ENCODE data around the gene TMEM238. TPM values are rescaled to one million over a fixed set of nuclear protein-coding genes. Genes with fewer than 3 reads are reported as not detected.
A peak's percentile ranks its signal among the peaks of the same experiment; 100 is the strongest.

TMEM238 gene
- total and polyA plus RNA-seq, 10 of the 15 experiments (the other 5 are each of a cell fraction or from before 2014, with no cell fraction given) = 0.05 to 16.9 (median 0.58) TPM; not detected in 1

GRCh38 chr19:55419103-55419502 lies 35.0 kb upstream of the TMEM238 start:
- POLR2A ChIA-PET = interaction anchor here (0.6 kb wide), 1 partner anchor 143 kb away, joined by 4 read pairs; no protein-coding TSS in a partner anchor
- WGBS (ENCODE audit: insufficient coverage, insufficient replicate concordance, low lambda C conversion rate, missing lambda C conversion rate) = 23% methylated on average over 5 of the region's 5 CpGs

More at GRCh38 chr19:55419103-55419502, 35.0 kb upstream of the TMEM238 start:
- DNase-seq (ENCODE audit: low read depth, low spot score) (no peak), ATAC-seq (0 out of 3 replicates have a peak, but pooled peaks have one; percentile 21), FAIRE-seq (no peak)
- H3K27me3 ChIP-seq (replicated peaks in 1 of 2; ENCODE audit: control insufficient read depth in 2 of 2, insufficient read depth in 2 of 2, low read length in 1 of 2) = no peaks in the 10 kb centered on the region
- BruUV-seq (replicated peaks) = no TSS peak
- CTCF ChIA-PET = interaction anchor here (1.0 to 2.0 kb wide), 5 partner anchors 85 to 279 kb away, joined by 4 to 8 read pairs (median 7); no protein-coding TSS in a partner anchor
- no peak overlapping the region for H3K4me2 ChIP-seq (ENCODE audit: control insufficient read depth, insufficient read depth)
- RAD21 ChIA-PET (ENCODE audit: unreplicated experiment) = no interaction called here
- no peak for TF ChIP-seq MXI1 (IDR thresholded peaks at IDR 0.05; ENCODE audit: low read depth, low read length)
- TF ChIP-seq MEF2B (IDR thresholded peaks at IDR 0.05; ENCODE audit: partially characterized antibody, poor library complexity, severe bottlenecking) = no peak
- TF ChIP-seq CREM (IDR thresholded peaks at IDR 0.05; ENCODE audit: low read depth) = no peak
- no peak for TF ChIP-seq ZNF217 (IDR thresholded peaks at IDR 0.05)
- no peak for TF ChIP-seq LARP7 (IDR thresholded peaks at IDR 0.05)
- TF ChIP-seq YBX1 (IDR thresholded peaks at IDR 0.05) = no peak
- no peak for TF ChIP-seq SREBF2 (IDR thresholded peaks at IDR 0.05; ENCODE audit: low read length)
- TF ChIP-seq MYC (IDR thresholded peaks at IDR 0.05; ENCODE audit: insufficient read depth, insufficient read length, insufficient replicate concordance, low read length, severe bottlenecking) = no peak
- no peak for TF ChIP-seq RB1 (IDR thresholded peaks at IDR 0.05; ENCODE audit: borderline replicate concordance)
- no peak for TF ChIP-seq TARDBP (IDR thresholded peaks at IDR 0.05; ENCODE audit: borderline replicate concordance)
- no peak for TF ChIP-seq PRDM15 (CRISPR knock-in tag; IDR thresholded peaks at IDR 0.05)
- TF ChIP-seq JUNB (IDR thresholded peaks at IDR 0.05) = no peak
- no peaks in the 10 kb centered on the region for H3K79me2 ChIP-seq (ENCODE audit: control insufficient read depth, insufficient read depth, low read length)
- no peaks in the 10 kb centered on the region for H4K20me1 ChIP-seq (ENCODE audit: control insufficient read depth, insufficient read depth)
- intact Hi-C loops (cut with micrococcal nuclease; ENCODE audit: unreplicated experiment) = loop anchor here (2.0 kb wide), 1 partner anchor 126 kb away; no protein-coding TSS in a partner anchor
- SMC1A ChIA-PET (ENCODE audit: uncharacterized antibody, unreplicated experiment) = interaction anchor here (1.2 to 1.6 kb wide), 4 partner anchors 118 to 208 kb away, joined by 3 to 4 read pairs (median 3); no protein-coding TSS in a partner anchor
- no peaks in the 10 kb centered on the region for H3K36me3 ChIP-seq (ENCODE audit: control insufficient read depth in 2 of 2, insufficient read depth in 2 of 2, low read length in 1 of 2)
- in situ Hi-C loops (cut with MboI) = loop anchor here (5.0 kb wide), 2 partner anchors 207 to 277 kb away; no protein-coding TSS in a partner anchor
- H3K4me1 ChIP-seq (ENCODE audit: control insufficient read depth, insufficient read depth, low read length) = no peaks in the 10 kb centered on the region
- H3K4me3 ChIP-seq = no peak overlapping the region
- no peak overlapping the region for H3K27ac ChIP-seq (ENCODE audit: control insufficient read depth, insufficient read depth)
- no peaks in the 10 kb centered on the region; the same call in 2 of the 3 replicates for H3K9me3 ChIP-seq (replicated peaks; ENCODE audit: control insufficient read depth, insufficient read depth, low read length)
- no peak overlapping the region for H2AFZ ChIP-seq (ENCODE audit: control insufficient read depth, low read depth, low read length)
- no peak overlapping the region for H3K9ac ChIP-seq (ENCODE audit: control insufficient read depth, insufficient read depth, low read length)
